GM23338 (cell line): ENCODE measurements around the gene FPGS. TPM values are rescaled to one million over a fixed set of nuclear protein-coding genes. Genes with fewer than 3 reads are reported as not detected.

Experiments used
- ATAC-seq: fragments of 200-7000 bp; cut with Tn5 transposase; 3 replicates; pipeline ENCODE4 v1.9.1; 2020
- DNase-seq: peaks from one replicate; pipeline ENCODE4 v3.0.0-alpha.2; 2015; ENCODE audit warnings: low spot score
- H2AFZ ChIP-seq: fragments of 200-600 bp; sonication (generic); 2 replicates; pipeline ENCODE4 v1.8.0; 2016; ENCODE audit warnings: antibody characterized with exemption, mild to moderate bottlenecking, moderate library complexity
- H3F3A ChIP-seq: fragments of 200-600 bp; sonication (generic); replicated peaks from 2 replicates; pipeline ENCODE4 v1.8.0; 2017; ENCODE audit warnings: antibody characterized with exemption, mixed run types, low read depth
- H3K27ac ChIP-seq: fragments of 200-600 bp; sonication (generic); 2 replicates; pipeline ENCODE4 v1.6.1; 2016; ENCODE audit warnings: low read depth
- H3K27me3 ChIP-seq: fragments of 200-600 bp; sonication (generic); 2 replicates; pipeline ENCODE4 v1.8.0; 2016; ENCODE audit warnings: mild to moderate bottlenecking, mixed run types, moderate library complexity; ENCODE audit not compliant: insufficient read depth
- H3K36me3 ChIP-seq: fragments of 200-600 bp; sonication (generic); 2 replicates; pipeline ENCODE4 v1.8.0; 2016; ENCODE audit warnings: mild to moderate bottlenecking; ENCODE audit not compliant: insufficient read depth
- H3K4me1 ChIP-seq: fragments of 200-600 bp; sonication (generic); 2 replicates; pipeline ENCODE4 v1.8.0; 2016; ENCODE audit warnings: mild to moderate bottlenecking, moderate library complexity; ENCODE audit not compliant: insufficient read depth
- H3K4me2 ChIP-seq: fragments of 200-600 bp; sonication (generic); 2 replicates; pipeline ENCODE4 v1.7.1; 2017; ENCODE audit warnings: mixed run types
- H3K4me3 ChIP-seq: fragments of 200-600 bp; sonication (generic); 2 replicates; pipeline ENCODE4 v1.6.1; 2016; ENCODE audit warnings: mixed run types
- H3K79me2 ChIP-seq: fragments of 200-600 bp; sonication (generic); replicated peaks from 2 replicates; pipeline ENCODE4 v1.8.0; 2017; ENCODE audit warnings: mild to moderate bottlenecking; ENCODE audit not compliant: insufficient read depth
- H3K9me2 ChIP-seq: fragments of 200-600 bp; sonication (generic); 2 replicates; pipeline ENCODE4 v1.8.0; 2017; ENCODE audit not compliant: insufficient read depth
- H4K20me1 ChIP-seq: fragments of 200-600 bp; sonication (generic); replicated peaks from 2 replicates; pipeline ENCODE4 v1.8.0; 2017; ENCODE audit warnings: mild to moderate bottlenecking; ENCODE audit not compliant: insufficient read depth
- H3K27ac Mint-ChIP-seq: 2 replicates; pipeline ENCODE4 v1.8.0; 2020; ENCODE audit warnings: inconsistent platforms, mild to moderate bottlenecking, moderate library complexity, mixed read lengths
- H3K27me3 Mint-ChIP-seq: 3 replicates; pipeline ENCODE4 v1.8.0; 2022; ENCODE audit warnings: low read depth, mild to moderate bottlenecking, moderate library complexity, mixed read lengths, inconsistent platforms; ENCODE audit not compliant: insufficient read depth, poor library complexity
- H3K36me3 Mint-ChIP-seq: 3 replicates; pipeline ENCODE4 v1.8.0; 2021; ENCODE audit warnings: low read depth, mild to moderate bottlenecking, inconsistent platforms, moderate library complexity, mixed read lengths
- H3K4me1 Mint-ChIP-seq: 3 replicates; pipeline ENCODE4 v1.8.0; 2020; ENCODE audit warnings: mild to moderate bottlenecking, inconsistent platforms, mixed read lengths
- H3K4me3 Mint-ChIP-seq: 3 replicates; pipeline ENCODE4 v1.8.0; 2021; ENCODE audit warnings: moderate library complexity, mild to moderate bottlenecking, inconsistent platforms, mixed read lengths
- H3K9me3 Mint-ChIP-seq: 3 replicates; pipeline ENCODE4 v1.8.0; 2020; ENCODE audit warnings: moderate library complexity, mild to moderate bottlenecking, inconsistent platforms, mixed read lengths
- CREB1 ChIP-seq: fragments of 250-450 bp; sonication (Bioruptor Pico); IDR thresholded peaks from 2 replicates; pipeline ENCODE4 v1.5.0; 2020; ENCODE audit warnings: low read depth, mild to moderate bottlenecking, moderate library complexity
- ETS1 ChIP-seq: IDR thresholded peaks from 2 replicates; pipeline ENCODE4 v1.6.1; 2016; ENCODE audit warnings: antibody characterized with exemption
- EZH2 ChIP-seq: fragments of 200-600 bp; sonication (generic); IDR thresholded peaks from one replicate; pipeline ENCODE4 v1.8.0; 2017; ENCODE audit warnings: antibody characterized with exemption, mild to moderate bottlenecking, low read depth; ENCODE audit not compliant: unreplicated experiment
- EZH2phosphoT487 ChIP-seq: fragments of 200-600 bp; sonication (generic); IDR thresholded peaks from one replicate; pipeline ENCODE4 v1.8.1; 2018; ENCODE audit warnings: antibody characterized with exemption; ENCODE audit not compliant: unreplicated experiment
- JUNB ChIP-seq: IDR thresholded peaks from one replicate; pipeline ENCODE4 v1.6.1; 2016; ENCODE audit warnings: antibody characterized with exemption; ENCODE audit not compliant: unreplicated experiment
- POLR2AphosphoS5 ChIP-seq: IDR thresholded peaks from 2 replicates; pipeline ENCODE4 v1.6.1; 2016; ENCODE audit warnings: antibody characterized with exemption, low read depth
- STAT1 ChIP-seq: IDR thresholded peaks from one replicate; pipeline ENCODE4 v1.6.1; 2016; ENCODE audit warnings: antibody characterized with exemption; ENCODE audit not compliant: unreplicated experiment
- ZNF331 ChIP-seq: fragments of 250-450 bp; sonication (Bioruptor Pico); IDR thresholded peaks from 2 replicates; pipeline ENCODE4 v1.5.0; 2020; ENCODE audit warnings: low read depth, mild to moderate bottlenecking, moderate library complexity
- polyA plus RNA-seq: library from polyadenylated mRNA; unstranded; fragments of >200 nt; fragmentation: Nextera tagmentation; extraction: Ambion mirVana; gene quantifications from 2 replicates; pipeline ENCODE4 v1.2.1, GENCODE V29; 2016
- total RNA-seq: library from RNA; depleted of rRNA; stranded (reverse); fragments of >200 nt; shearing (Covaris generic); gene quantifications from 2 replicates; pipeline ENCODE4 v1.2.3, GENCODE V29; 2014
- TF ChIP-seq, protein P1 (sequence below): fragments of 250-450 bp; sonication (Bioruptor Pico); IDR thresholded peaks from 2 replicates; pipeline ENCODE4 v1.5.0; 2020; ENCODE audit warnings: mild to moderate bottlenecking, moderate library complexity

The FPGS gene
- total and polyA plus RNA-seq, 2 experiments from 2014 or later = 40.7 to 87.2 TPM

DNA sequence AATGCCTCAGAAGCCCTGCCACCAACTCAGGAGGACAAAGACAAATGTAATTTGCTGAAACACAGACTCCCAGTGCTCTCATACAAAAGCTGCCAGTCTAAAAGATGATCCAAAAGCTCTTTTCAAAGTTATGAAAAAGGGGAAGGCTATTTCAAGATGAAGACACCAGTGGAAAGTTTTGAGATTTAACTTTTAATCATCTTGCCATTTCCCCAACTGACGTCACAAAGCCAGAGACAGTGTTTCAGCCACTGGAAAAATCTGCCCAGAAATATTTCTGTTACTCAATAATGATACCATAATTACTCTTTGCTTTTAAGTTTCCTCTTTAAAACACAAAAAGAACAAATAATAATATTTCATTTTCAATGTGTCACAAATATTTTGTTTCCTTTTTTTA, 30.9 kb downstream of the FPGS start (continued):
- TF ChIP-seq, protein P1, sequence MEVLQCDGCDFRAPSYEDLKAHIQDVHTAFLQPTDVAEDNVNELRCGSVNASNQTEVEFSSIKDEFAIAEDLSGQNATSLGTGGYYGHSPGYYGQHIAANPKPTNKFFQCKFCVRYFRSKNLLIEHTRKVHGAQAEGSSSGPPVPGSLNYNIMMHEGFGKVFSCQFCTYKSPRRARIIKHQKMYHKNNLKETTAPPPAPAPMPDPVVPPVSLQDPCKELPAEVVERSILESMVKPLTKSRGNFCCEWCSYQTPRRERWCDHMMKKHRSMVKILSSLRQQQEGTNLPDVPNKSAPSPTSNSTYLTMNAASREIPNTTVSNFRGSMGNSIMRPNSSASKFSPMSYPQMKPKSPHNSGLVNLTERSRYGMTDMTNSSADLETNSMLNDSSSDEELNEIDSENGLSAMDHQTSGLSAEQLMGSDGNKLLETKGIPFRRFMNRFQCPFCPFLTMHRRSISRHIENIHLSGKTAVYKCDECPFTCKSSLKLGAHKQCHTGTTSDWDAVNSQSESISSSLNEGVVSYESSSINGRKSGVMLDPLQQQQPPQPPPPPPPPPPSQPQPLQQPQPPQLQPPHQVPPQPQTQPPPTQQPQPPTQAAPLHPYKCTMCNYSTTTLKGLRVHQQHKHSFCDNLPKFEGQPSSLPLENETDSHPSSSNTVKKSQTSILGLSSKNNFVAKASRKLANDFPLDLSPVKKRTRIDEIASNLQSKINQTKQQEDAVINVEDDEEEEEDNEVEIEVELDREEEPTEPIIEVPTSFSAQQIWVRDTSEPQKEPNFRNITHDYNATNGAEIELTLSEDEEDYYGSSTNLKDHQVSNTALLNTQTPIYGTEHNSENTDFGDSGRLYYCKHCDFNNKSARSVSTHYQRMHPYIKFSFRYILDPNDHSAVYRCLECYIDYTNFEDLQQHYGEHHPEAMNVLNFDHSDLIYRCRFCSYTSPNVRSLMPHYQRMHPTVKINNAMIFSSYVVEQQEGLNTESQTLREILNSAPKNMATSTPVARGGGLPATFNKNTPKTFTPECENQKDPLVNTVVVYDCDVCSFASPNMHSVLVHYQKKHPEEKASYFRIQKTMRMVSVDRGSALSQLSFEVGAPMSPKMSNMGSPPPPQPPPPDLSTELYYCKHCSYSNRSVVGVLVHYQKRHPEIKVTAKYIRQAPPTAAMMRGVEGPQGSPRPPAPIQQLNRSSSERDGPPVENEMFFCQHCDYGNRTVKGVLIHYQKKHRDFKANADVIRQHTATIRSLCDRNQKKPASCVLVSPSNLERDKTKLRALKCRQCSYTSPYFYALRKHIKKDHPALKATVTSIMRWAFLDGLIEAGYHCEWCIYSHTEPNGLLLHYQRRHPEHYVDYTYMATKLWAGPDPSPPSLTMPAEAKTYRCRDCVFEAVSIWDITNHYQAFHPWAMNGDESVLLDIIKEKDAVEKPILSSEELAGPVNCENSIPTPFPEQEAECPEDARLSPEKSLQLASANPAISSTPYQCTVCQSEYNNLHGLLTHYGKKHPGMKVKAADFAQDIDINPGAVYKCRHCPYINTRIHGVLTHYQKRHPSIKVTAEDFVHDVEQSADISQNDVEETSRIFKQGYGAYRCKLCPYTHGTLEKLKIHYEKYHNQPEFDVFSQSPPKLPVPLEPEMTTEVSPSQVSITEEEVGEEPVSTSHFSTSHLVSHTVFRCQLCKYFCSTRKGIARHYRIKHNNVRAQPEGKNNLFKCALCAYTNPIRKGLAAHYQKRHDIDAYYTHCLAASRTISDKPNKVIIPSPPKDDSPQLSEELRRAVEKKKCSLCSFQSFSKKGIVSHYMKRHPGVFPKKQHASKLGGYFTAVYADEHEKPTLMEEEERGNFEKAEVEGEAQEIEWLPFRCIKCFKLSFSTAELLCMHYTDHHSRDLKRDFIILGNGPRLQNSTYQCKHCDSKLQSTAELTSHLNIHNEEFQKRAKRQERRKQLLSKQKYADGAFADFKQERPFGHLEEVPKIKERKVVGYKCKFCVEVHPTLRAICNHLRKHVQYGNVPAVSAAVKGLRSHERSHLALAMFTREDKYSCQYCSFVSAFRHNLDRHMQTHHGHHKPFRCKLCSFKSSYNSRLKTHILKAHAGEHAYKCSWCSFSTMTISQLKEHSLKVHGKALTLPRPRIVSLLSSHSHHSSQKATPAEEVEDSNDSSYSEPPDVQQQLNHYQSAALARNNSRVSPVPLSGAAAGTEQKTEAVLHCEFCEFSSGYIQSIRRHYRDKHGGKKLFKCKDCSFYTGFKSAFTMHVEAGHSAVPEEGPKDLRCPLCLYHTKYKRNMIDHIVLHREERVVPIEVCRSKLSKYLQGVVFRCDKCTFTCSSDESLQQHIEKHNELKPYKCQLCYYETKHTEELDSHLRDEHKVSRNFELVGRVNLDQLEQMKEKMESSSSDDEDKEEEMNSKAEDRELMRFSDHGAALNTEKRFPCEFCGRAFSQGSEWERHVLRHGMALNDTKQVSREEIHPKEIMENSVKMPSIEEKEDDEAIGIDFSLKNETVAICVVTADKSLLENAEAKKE = no peak
- TF ChIP-seq EZH2phosphoT487 (no peak), STAT1 (no peak), JUNB (no peak), POLR2AphosphoS5 (no peak), EZH2 (no peak), ETS1 (no peak), CREB1 (CRISPR knock-in tag) (no peak)

DNA sequence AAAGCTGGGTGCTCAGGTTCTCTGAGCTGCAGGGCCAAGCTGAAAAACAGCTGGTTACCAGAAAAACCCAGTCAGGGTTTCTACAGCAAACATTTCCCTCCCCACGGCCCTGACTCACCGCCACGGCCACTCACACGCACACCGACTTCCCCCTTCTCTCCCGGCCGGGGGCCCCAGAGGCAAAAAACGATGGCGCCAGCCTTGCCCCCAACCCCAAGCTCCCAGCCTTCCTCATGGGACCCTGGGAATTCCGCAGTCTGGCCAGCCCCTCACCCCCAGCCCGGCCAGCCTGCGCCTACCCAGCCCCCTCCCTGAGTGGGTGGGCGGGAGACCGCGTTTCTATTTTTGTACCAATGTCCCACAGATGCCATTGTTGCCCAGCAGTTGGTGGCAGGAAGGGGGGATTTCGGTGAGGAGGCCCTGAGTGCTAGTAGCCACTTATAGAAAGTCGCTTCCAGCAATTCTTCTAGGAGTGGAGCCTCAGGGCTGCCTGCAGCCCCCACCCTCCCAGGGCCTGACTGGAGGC, 33.4 kb downstream of the FPGS start:
- Histone ChIP-seq H2AFZ (no peak overlapping the region), H3K27ac (no peak overlapping the region), H3K27me3 (no peaks in the 10 kb centered on the region), H3K79me2 (no peaks in the 10 kb centered on the region), H3K4me3 (no peak overlapping the region), H3K4me1 (no peaks in the 10 kb centered on the region), H3K9me2 (no peaks in the 10 kb centered on the region), H4K20me1 (no peaks in the 10 kb centered on the region), H3K36me3 (no peaks in the 10 kb centered on the region), H3F3A (no peaks in the 10 kb centered on the region), H3K4me2 (no peak overlapping the region)
- ATAC-seq = no peak
- no peaks in the 10 kb centered on the region for H3K9me3 Mint-ChIP-seq
- no peak for TF ChIP-seq STAT1
- TF ChIP-seq ZNF331 (CRISPR knock-in tag) = no peak
- TF ChIP-seq, protein P1 = no peak
- no peak for TF ChIP-seq CREB1 (CRISPR knock-in tag)
- H3K27me3 Mint-ChIP-seq = peaks cover 4% of the 10 kb centered on the region
- peaks cover 10% of the 10 kb centered on the region for H3K4me1 Mint-ChIP-seq
- no peak for DNase-seq
- H3K27ac Mint-ChIP-seq = no peak overlapping the region
- no peak overlapping the region for H3K4me3 Mint-ChIP-seq
- no peaks in the 10 kb centered on the region for H3K36me3 Mint-ChIP-seq
